Measurements from ENCODE around the gene CACNA2D2. TPM values are rescaled to one million over a fixed set of nuclear protein-coding genes. Genes with fewer than 3 reads are reported as not detected.

Gene CACNA2D2
- total RNA-seq, 1 donor = 1.5 TPM

DNA sequence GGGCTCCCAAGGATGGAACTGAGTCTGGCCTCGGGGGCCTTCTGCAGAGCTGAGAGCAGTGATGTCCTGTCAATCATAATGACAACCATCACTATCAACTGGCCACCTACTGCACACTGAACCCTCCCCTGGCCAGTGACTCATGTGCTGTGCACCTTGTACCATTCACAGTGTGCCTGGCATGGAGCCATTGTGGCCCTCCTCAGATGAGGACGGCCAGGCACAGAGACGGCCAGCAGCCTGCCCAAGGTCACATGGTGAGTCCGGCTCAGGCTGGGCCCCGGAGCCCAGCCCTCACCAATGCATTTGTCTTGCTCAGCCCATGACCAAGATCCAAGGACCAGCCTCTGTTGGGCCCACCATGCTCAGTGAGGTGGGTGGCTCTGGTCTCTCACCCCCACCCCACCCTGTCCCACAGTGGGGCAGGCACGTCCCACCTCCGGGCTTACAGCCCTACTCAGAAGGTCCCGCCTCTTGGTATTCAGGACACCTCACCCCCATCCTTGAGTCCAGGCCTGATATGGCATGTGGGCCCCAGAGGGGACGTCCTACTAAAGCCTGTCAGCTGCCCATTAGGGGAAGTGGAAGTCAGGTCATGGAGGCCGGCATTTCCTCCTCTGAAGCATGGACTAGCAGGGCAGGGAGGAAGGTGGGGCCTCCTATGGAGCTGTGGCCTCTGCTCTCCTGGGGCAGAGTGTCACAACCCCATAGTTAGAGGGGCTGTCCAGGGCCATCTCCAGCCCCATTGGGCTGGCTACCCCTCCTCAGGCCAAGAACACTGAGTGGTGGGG is 108.2 kb downstream of the CACNA2D2 start:
- no peaks in the 10 kb centered on the region for H3K9me3 ChIP-seq (ENCODE audit: low read depth, low read length)
- peaks cover 8% of the 10 kb centered on the region for H3K4me1 ChIP-seq (ENCODE audit: insufficient read depth, low read length)
- H3K4me3 ChIP-seq (ENCODE audit: low read length) = no peak overlapping the region
- H3K27me3 ChIP-seq (ENCODE audit: insufficient read depth, low read length) = no peaks in the 10 kb centered on the region

DNA sequence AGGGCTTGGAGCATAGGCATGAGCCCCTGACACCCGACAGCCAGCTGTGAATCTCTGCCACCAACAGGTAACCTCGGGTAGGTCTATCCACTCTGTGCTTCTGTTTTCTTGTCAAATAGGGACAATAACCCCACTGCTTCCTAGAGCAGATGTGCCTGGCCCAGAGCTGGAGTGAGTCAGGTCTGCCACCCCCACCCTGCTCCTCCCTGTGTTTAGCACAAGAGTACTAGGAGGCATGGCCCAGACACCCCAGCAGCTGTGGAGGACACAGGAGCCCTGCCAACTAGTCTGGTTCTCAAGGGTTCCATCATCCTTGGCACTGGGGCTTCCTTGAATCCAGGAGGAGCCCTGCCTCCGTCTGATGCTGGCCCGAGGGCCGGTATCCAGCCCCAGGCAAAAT is 110.4 kb downstream of the CACNA2D2 start:
- Histone ChIP-seq H3K27me3 (ENCODE audit: insufficient read depth, low read length) (no peaks in the 10 kb centered on the region), H3K4me1 (ENCODE audit: insufficient read depth, low read length) (peaks cover 8% of the 10 kb centered on the region), H3K9me3 (ENCODE audit: low read depth, low read length) (no peaks in the 10 kb centered on the region), H3K4me3 (ENCODE audit: low read length) (no peak overlapping the region)

DNA sequence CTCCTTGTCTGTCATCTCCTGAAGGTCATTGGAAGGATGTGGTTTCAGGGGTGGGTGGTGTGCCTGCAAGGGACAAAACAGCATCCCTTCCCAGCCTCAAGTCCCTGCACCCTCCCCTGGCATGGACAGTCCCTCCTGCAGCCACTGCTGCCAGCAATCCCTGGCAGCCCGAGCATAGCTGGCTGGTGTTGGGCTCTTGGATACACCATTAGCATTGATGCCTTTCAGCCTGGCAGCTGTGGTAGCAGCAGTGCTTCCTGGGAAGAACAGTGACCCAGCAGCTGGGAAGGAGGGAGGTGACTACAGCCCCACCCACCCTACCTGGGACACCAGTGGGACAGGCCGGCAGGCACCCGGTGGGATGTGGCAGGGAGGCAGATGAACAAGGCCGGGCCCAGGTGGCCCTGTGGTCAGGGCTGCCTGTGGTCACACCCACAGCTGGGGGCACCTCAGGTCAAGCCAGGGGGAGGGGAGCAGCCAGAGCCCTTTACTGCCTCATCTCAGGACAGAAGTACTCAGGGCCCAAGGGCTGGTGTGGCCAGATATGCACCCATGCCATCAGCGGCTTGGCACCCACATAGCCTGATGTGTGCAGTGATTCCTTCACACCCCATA is 111.2 kb downstream of the CACNA2D2 start:
- H3K4me3 ChIP-seq (ENCODE audit: low read length) = no peak overlapping the region
- H3K27me3 ChIP-seq (ENCODE audit: insufficient read depth, low read length) = no peaks in the 10 kb centered on the region
- peaks cover 8% of the 10 kb centered on the region for H3K4me1 ChIP-seq (ENCODE audit: insufficient read depth, low read length)
- no peaks in the 10 kb centered on the region for H3K9me3 ChIP-seq (ENCODE audit: low read depth, low read length)

DNA sequence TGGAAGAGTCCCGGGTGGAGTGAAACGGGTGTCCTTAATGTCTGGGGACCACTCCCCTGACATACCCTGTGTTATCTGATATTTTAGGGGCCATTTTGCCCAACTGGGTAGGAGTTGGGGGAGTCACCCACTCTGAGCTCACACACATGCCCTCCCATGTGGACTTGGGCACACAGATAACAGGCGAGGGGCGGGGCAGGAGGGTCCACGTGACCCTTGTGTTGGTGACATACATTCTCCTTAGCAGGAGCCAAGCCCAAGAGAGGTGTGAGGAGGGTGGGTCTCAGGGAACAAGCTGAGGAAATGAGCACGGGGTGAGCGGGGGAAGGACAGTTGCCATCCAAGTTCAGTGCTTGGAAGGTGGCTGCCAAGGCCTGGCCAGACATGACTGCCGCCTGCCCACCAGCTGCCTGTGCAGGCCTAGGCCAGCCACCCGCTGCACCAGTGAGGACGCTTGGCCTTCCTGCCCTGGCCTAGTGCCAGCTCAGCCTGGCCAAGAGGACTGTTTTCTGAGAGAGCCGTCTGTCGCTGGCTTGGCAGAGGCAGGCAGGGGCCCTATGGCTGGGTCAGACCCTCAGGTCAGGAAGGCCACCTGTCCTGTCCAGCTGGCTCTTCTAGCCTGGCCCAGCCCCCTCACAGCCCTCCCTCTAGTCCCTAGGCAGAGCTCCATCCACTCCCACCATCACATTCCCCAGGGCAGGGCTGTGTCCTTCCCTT is 112.8 kb downstream of the CACNA2D2 start:
- H3K9me3 ChIP-seq (ENCODE audit: low read depth, low read length) = no peaks in the 10 kb centered on the region
- H3K4me3 ChIP-seq (ENCODE audit: low read length) = no peak overlapping the region
- peaks cover 6% of the 10 kb centered on the region for H3K4me1 ChIP-seq (ENCODE audit: insufficient read depth, low read length)
- no peaks in the 10 kb centered on the region for H3K27me3 ChIP-seq (ENCODE audit: insufficient read depth, low read length)

DNA sequence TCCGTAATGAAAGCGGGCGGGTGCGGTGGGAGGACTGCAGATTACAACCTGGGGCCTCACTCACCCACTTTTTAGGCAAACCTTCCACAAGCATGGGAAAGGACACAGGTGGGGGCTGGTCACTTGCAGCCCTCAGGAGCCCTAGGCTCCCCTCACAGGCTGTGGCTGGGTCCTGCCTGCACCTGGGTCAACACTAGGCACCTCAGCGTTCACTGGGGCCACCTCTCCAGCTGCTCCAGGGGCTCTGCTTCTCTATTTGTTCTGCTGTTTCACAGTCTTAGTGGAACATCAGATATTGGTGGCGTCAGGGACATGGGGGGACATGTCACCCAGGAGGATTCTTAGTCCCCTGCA is 114.0 kb downstream of the CACNA2D2 start:
- Histone ChIP-seq H3K27me3 (ENCODE audit: insufficient read depth, low read length) (no peaks in the 10 kb centered on the region), H3K9me3 (ENCODE audit: low read depth, low read length) (no peaks in the 10 kb centered on the region), H3K4me1 (ENCODE audit: insufficient read depth, low read length) (no peaks in the 10 kb centered on the region)

DNA sequence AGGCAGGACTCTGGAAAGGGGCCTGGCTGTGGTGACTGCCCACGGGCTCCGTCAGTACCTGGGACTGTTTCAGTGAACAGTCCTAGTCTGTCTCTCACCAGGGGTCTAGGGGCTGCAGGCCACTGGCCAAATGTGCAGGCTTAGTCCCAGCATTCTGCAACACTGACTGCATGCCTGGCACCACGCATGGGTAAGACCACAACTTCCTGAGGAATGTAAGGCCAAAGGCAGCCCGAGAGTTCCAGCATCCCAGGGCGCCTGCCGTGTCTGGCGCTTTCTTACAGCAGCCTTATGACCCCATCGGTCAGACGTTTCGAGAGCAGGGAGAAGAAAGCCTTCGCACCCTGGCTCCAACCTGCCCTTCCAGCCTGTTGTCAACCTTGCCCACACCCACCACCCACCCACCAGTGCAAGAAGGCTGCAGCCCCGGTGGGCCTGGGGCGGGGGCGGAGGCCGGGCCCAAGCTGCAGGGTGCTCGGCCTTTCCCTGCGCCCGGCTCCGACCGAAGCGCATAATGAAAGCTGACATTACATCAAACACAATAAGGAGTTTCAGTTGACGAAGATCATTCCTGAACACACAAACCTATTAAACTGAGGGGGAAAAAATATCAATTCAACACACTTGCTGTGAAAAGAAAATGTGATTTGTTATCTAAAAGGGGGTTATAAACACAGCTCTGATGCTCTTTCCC is 114.6 kb downstream of the CACNA2D2 start:
- H3K9me3 ChIP-seq (ENCODE audit: low read depth, low read length) = no peaks in the 10 kb centered on the region
- H3K27me3 ChIP-seq (ENCODE audit: insufficient read depth, low read length) = no peaks in the 10 kb centered on the region
- no peak overlapping the region for H3K4me3 ChIP-seq (ENCODE audit: low read length)
- no peaks in the 10 kb centered on the region for H3K4me1 ChIP-seq (ENCODE audit: insufficient read depth, low read length)

More for the DNA sequence above, 114.0 kb downstream of the CACNA2D2 start:
- H3K4me3 ChIP-seq (ENCODE audit: low read length) = no peak overlapping the region

DNA sequence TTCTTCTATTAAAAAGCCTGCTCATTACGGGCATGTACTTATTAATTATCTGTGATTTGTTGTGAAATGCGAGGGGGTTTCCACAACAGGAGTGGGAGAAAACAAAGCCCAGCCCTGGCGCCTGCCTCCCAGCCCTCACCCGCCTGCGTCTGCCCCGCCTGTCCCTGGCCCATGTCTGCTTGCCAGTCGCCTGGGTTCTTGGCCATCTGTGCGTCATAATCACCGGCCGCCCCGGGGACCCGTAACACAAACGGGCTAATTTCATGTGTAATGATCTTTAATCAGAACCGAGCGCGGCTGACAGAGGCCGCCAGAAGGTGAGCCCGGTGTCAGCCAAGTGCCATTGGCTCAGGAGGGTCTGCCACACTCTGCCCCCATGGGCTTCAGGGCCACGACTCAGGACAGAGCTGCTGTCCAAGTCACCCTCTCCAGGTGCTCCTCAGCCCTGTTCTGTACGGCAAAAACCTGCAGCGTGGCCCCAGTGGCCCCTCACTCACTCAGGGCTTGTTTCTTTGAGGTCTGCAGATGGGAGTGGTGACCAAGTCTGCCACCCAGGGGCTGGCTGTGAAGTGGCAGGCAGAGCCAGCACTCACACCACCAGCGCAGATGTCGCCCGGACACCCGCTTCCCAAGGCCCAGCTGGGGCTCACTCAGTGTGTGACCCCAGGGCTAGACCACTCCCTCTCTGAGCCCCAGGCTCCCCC is 115.3 kb downstream of the CACNA2D2 start:
- H3K27me3 ChIP-seq (ENCODE audit: insufficient read depth, low read length) = no peaks in the 10 kb centered on the region
- no peaks in the 10 kb centered on the region for H3K4me1 ChIP-seq (ENCODE audit: insufficient read depth, low read length)
- no peak overlapping the region for H3K4me3 ChIP-seq (ENCODE audit: low read length)
- no peaks in the 10 kb centered on the region for H3K9me3 ChIP-seq (ENCODE audit: low read depth, low read length)

DNA sequence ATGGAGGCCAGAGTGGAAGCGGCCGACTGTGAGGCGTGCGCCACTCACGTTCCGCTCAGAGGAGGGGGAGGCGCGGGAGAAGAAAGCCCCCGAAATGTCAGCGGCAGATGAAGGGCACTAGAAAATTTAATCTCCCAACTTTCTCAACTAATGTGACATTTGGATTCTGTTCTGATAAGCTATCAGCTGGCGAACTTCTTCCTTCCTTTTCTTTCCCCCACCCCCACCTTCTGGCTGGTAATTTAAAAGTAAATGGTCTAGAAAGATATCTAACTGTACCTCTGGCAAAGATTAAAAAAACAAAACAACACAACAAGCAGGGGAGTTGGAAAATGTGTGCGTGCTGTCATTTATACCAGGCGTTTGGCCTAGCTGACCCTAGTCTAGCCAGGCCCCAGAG is 117.7 kb downstream of the CACNA2D2 start:
- Histone ChIP-seq H3K4me3 (ENCODE audit: low read length) (no peak overlapping the region), H3K9me3 (ENCODE audit: low read depth, low read length) (no peaks in the 10 kb centered on the region), H3K27me3 (ENCODE audit: insufficient read depth, low read length) (no peaks in the 10 kb centered on the region), H3K4me1 (ENCODE audit: insufficient read depth, low read length) (no peaks in the 10 kb centered on the region)

DNA sequence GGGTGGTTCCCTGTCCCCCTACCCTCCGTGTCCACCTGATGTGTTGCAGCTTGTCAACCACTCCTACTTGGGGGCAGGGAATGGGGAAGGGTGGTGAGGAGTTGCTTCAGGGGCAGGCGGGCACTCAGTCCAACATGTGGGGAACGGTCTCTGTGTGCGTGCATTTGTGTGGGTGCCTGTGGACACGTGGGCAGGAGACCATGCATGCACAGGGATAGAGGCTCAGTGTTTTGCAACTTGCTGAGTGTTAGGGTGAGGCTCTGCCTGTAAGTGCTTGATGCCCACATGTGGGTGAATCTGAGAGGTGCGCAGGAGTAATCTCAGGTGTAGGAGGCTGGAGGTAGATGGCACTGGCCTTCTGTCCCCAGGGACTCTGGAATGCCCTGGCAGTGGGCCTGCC is 119.7 kb downstream of the CACNA2D2 start:
- H3K9me3 ChIP-seq (ENCODE audit: low read depth, low read length) = no peaks in the 10 kb centered on the region
- H3K4me3 ChIP-seq (ENCODE audit: low read length) = no peak overlapping the region
- no peaks in the 10 kb centered on the region for H3K27me3 ChIP-seq (ENCODE audit: insufficient read depth, low read length)
- H3K4me1 ChIP-seq (ENCODE audit: insufficient read depth, low read length) = no peaks in the 10 kb centered on the region

DNA sequence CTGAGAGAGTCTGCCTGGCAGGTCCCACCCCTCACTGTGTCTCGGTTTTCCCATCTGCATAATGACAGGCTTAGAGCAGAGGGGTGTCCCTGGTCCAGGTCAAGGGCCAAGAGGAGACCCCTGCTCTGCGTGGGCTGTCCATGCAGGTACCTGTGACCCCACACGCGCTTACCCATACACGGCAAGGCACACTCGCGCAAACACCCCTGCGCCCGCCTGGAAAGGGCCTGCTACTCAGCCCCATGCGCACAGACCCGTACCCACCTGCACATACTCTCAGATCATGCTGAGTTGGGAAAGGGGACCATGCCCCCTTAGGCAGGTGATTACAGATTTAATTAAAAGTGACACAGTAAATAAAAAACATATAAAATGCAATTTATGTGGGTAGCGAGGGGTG is 120.7 kb downstream of the CACNA2D2 start:
- Histone ChIP-seq H3K4me3 (ENCODE audit: low read length) (no peak overlapping the region), H3K27me3 (ENCODE audit: insufficient read depth, low read length) (no peaks in the 10 kb centered on the region), H3K4me1 (ENCODE audit: insufficient read depth, low read length) (no peaks in the 10 kb centered on the region), H3K9me3 (ENCODE audit: low read depth, low read length) (no peaks in the 10 kb centered on the region)

DNA sequence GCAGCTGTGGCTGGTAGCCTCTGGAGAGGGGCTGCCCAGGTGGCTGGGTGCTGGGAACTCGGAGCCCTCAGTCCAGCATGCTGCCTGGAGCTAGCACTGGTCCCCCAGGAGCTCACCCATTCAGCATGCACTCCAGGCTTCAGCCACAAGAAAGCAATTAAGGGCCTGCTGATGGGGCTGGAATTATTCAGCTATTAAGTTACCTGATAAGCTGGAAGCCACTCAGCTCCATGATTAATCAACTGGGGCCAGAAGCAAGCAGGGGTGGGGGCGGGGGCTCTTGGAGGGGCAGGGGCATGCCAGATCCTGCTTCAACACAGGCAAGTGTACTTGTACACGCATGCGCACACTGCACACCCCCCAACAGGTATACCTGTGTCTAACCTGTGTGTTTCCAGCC is 122.1 kb downstream of the CACNA2D2 start:
- Histone ChIP-seq H3K27me3 (ENCODE audit: insufficient read depth, low read length) (no peaks in the 10 kb centered on the region), H3K4me1 (ENCODE audit: insufficient read depth, low read length) (no peaks in the 10 kb centered on the region), H3K4me3 (ENCODE audit: low read length) (no peak overlapping the region), H3K9me3 (ENCODE audit: low read depth, low read length) (no peaks in the 10 kb centered on the region)

DNA sequence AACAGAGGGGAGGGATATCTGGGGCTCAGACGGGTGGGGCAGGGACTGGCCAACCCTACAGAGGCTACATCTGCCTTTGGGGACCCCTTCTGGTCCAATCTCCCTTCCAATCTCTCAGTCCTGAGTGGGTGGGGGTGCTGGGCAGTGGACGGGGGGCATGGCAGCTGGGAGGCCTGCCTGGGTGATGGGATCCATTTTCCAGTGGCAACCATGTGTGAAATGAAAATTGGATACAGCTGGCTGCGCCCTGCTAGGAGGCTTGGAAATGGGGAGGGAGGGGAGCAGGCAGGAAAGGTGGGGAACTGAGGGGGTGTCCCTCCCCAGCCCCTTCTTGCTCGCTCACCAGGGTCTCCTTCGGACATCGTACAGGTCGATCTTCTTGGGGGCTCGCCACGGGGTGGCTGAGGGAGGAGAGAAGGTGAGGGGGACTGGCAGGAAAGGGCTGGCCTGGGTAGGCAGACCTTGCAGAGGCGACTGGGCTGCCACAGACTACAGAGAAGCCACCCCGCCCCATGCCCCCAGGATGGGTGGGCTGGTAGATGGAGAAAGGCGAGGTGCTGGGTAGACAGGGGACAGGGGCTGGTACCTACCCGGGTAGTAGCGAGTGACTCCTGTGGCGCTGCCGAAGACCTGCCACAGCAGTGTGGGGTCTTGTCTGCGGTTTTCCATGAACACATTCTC is 122.9 kb downstream of the CACNA2D2 start:
- H3K27me3 ChIP-seq (ENCODE audit: insufficient read depth, low read length) = no peaks in the 10 kb centered on the region
- H3K4me1 ChIP-seq (ENCODE audit: insufficient read depth, low read length) = no peaks in the 10 kb centered on the region
- H3K4me3 ChIP-seq (ENCODE audit: low read length) = no peak overlapping the region
- H3K9me3 ChIP-seq (ENCODE audit: low read depth, low read length) = no peaks in the 10 kb centered on the region

DNA sequence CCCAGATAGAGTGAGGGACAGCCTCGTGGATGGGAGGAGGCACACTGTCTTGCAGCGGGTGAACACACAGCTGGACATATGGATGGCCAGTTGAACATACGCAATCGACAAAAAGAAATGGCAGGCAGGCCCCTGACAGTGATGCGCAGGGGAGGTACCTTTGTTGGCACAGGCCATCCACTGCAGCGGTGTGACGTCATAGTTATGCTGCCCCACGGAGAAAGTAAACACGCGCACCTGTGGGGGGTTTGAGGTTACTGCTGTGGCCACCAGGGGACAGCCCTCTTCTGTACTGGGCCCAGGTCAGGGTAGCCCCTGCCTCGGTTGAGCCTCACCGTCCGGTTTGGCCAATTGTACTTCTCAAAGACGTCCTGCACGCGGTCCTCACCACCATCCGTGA is 124.7 kb downstream of the CACNA2D2 start:
- H3K4me1 ChIP-seq (ENCODE audit: insufficient read depth, low read length) = no peaks in the 10 kb centered on the region
- H3K4me3 ChIP-seq (ENCODE audit: low read length) = no peak overlapping the region
- no peaks in the 10 kb centered on the region for H3K9me3 ChIP-seq (ENCODE audit: low read depth, low read length)
- no peaks in the 10 kb centered on the region for H3K27me3 ChIP-seq (ENCODE audit: insufficient read depth, low read length)

DNA sequence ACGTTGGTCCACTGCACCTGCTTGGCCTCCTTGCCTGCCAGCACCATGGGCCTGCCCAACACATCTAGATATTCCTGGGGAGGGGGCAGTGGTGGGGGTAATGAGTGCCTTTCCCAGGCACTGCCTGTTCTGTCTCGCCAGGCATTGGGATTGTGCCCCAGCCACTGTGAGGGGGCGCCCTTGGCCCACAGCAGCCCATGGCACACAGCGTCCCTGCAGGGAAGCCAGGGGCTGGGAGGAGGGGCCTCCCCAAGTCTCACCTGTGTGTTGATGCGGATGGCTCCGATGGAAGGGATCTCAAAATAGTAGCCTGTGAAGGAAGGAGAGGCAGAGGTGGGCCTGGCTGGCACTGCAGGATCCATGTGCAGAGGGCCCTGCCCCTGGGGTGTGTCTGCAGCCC is 125.4 kb downstream of the CACNA2D2 start:
- H3K9me3 ChIP-seq (ENCODE audit: low read depth, low read length) = no peaks in the 10 kb centered on the region
- no peaks in the 10 kb centered on the region for H3K4me1 ChIP-seq (ENCODE audit: insufficient read depth, low read length)
- no peaks in the 10 kb centered on the region for H3K27me3 ChIP-seq (ENCODE audit: insufficient read depth, low read length)
- H3K4me3 ChIP-seq (ENCODE audit: low read length) = no peak overlapping the region
